Neural progenitor cell (in vitro differentiated cells): Measurements from ENCODE around the gene RBPMS2. TPM values are rescaled to one million over a fixed set of nuclear protein-coding genes. Genes with fewer than 3 reads are reported as not detected.

ENCODE experiments used
- DNase-seq: peaks from one replicate; pipeline ENCODE4 v3.0.0-alpha.2; 2016; ENCODE audit warnings: low spot score
- H2AFZ ChIP-seq: fragments of 200-600 bp; sonication (generic); replicated peaks from 2 replicates; pipeline ENCODE4 v1.6.1; 2016; ENCODE audit warnings: antibody characterized with exemption
- H3F3A ChIP-seq: fragments of 200-600 bp; sonication (generic); 2 replicates; pipeline ENCODE4 v1.6.1; 2016; ENCODE audit warnings: antibody characterized with exemption, low read depth
- H3K27ac ChIP-seq: fragments of 200-600 bp; sonication (generic); 2 replicates; pipeline ENCODE4 v1.5.1; 2016; ENCODE audit warnings: mild to moderate bottlenecking
- H3K27me3 ChIP-seq: fragments of 200-600 bp; sonication (generic); 2 replicates; pipeline ENCODE4 v1.6.1; 2016; ENCODE audit warnings: mild to moderate bottlenecking, moderate library complexity
- H3K36me3 ChIP-seq: fragments of 200-600 bp; sonication (generic); 2 replicates; pipeline ENCODE4 v1.5.1; 2016
- H3K4me1 ChIP-seq: fragments of 200-600 bp; sonication (generic); 2 replicates; pipeline ENCODE4 v1.6.1; 2016; ENCODE audit warnings: mixed run types
- H3K4me2 ChIP-seq: fragments of 200-600 bp; sonication (generic); 2 replicates; pipeline ENCODE4 v1.6.1; 2016
- H3K4me3 ChIP-seq: fragments of 200-600 bp; sonication (generic); 2 replicates; pipeline ENCODE4 v1.5.1; 2016
- H3K79me2 ChIP-seq: fragments of 200-600 bp; sonication (generic); 2 replicates; pipeline ENCODE4 v1.6.1; 2016; ENCODE audit warnings: low read depth
- H3K9ac ChIP-seq: fragments of 200-600 bp; sonication (generic); 2 replicates; pipeline ENCODE4 v1.6.1; 2016
- H3K9me3 ChIP-seq: fragments of 200-600 bp; sonication (generic); 2 replicates; pipeline ENCODE4 v1.5.1; 2016; ENCODE audit warnings: low read depth
- H4K20me1 ChIP-seq: fragments of 200-600 bp; sonication (generic); 2 replicates; pipeline ENCODE4 v1.6.1; 2016; ENCODE audit warnings: low read depth
- H3K27ac Mint-ChIP-seq: 3 replicates; pipeline ENCODE4 v1.8.0; 2021; ENCODE audit warnings: mixed read lengths
- H3K27me3 Mint-ChIP-seq: 2 replicates; pipeline ENCODE4 v1.8.0; 2022; ENCODE audit warnings: low read depth, mild to moderate bottlenecking, inconsistent platforms, moderate library complexity, mixed read lengths; ENCODE audit not compliant: insufficient read depth
- H3K36me3 Mint-ChIP-seq: 3 replicates; pipeline ENCODE4 v1.8.0; 2021; ENCODE audit warnings: mixed read lengths
- H3K4me1 Mint-ChIP-seq: 3 replicates; pipeline ENCODE4 v1.8.0; 2021; ENCODE audit warnings: mixed read lengths
- H3K4me3 Mint-ChIP-seq: 3 replicates; pipeline ENCODE4 v1.8.0; 2021; ENCODE audit warnings: mild to moderate bottlenecking, moderate library complexity, mixed read lengths
- H3K9me3 Mint-ChIP-seq: 3 replicates; pipeline ENCODE4 v1.8.0; 2020; ENCODE audit warnings: mixed read lengths
- EZH2 ChIP-seq: fragments of 200-600 bp; sonication (generic); IDR thresholded peaks from 2 replicates; pipeline ENCODE4 v1.6.1; 2017; ENCODE audit warnings: antibody characterized with exemption, mild to moderate bottlenecking, moderate library complexity
- EZH2phosphoT487 ChIP-seq: fragments of 200-600 bp; sonication (generic); IDR thresholded peaks from 2 replicates; pipeline ENCODE4 v1.6.1; 2017; ENCODE audit warnings: antibody characterized with exemption
- total RNA-seq: library from RNA; depleted of rRNA; stranded (reverse); fragments of >200 nt; gene quantifications from 2 replicates; pipeline ENCODE4 v1.2.3, GENCODE V29; 2015; ENCODE audit warnings: low replicate concordance
- TF ChIP-seq, protein P1 (sequence below): fragments of 200-600 bp; sonication (generic); IDR thresholded peaks from 2 replicates; pipeline ENCODE4 v1.5.1; 2017; ENCODE audit warnings: antibody characterized with exemption, mild to moderate bottlenecking

The RBPMS2 gene
- total RNA-seq, 1 donor from 2014 or later: 0.15 TPM

DNA sequence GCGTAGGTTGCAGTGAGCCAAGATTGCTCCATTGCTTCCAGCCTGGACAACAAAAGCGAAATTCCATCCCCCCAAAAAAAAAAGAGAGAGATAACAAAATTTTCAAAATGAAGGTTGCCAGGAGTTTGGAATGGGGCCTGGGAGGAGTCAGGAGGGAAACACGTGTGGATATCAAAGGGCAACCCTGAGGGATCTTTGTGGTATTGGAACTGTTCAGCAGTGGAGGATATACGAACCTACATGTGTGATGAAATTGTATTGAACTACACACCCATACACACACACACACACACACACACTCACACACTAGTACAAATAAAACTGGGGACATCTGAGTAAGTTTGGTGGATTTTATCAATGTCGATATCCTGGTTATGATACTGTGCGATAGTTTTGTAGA is 61.8 kb downstream of the RBPMS2 start:
- H3K9me3 ChIP-seq: no peaks in the 10 kb centered on the region
- no peaks in the 10 kb centered on the region for H3K4me1 ChIP-seq
- peaks cover 17% of the 10 kb centered on the region for H3K36me3 Mint-ChIP-seq
- H3K4me3 ChIP-seq: no peak overlapping the region
- no peak overlapping the region for H3K4me3 Mint-ChIP-seq
- no peaks in the 10 kb centered on the region for H3F3A ChIP-seq
- H3K27ac Mint-ChIP-seq: no peak overlapping the region
- H3K9ac ChIP-seq: no peak overlapping the region
- H3K27me3 ChIP-seq: no peaks in the 10 kb centered on the region
- H3K4me1 Mint-ChIP-seq: peaks cover 4% of the 10 kb centered on the region
- TF ChIP-seq EZH2phosphoT487: no peak
- no peaks in the 10 kb centered on the region for H3K36me3 ChIP-seq
- H3K27me3 Mint-ChIP-seq: no peaks in the 10 kb centered on the region
- H2AFZ ChIP-seq: no peak overlapping the region
- H4K20me1 ChIP-seq: no peaks in the 10 kb centered on the region
- H3K27ac ChIP-seq: no peak overlapping the region
- no peak for DNase-seq
- no peaks in the 10 kb centered on the region for H3K9me3 Mint-ChIP-seq
- H3K79me2 ChIP-seq: no peaks in the 10 kb centered on the region
- H3K4me2 ChIP-seq: no peak overlapping the region

DNA sequence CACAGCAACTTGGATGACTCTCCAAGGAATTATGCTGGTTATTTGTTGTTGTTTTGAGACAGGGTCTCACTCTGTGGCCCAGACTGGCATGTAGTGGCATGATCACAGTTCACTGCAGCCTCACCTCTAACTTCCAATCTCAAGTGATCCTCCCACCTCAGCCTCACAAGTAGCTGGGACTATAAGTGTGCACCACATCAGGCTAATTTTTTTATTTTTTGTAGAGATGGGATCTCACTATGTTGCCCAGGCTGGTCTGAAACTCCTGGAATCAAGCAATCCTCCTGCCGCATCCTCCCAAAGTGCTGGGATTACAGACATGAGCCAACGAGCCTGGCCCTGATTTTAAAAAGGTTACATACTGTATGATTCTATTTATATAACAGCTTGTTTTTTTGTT is 63.0 kb downstream of the RBPMS2 start:
- Mint-ChIP-seq H3K4me1 (no peaks in the 10 kb centered on the region), H3K27me3 (no peaks in the 10 kb centered on the region), H3K36me3 (peaks cover 15% of the 10 kb centered on the region), H3K9me3 (no peaks in the 10 kb centered on the region), H3K27ac (no peak overlapping the region), H3K4me3 (no peak overlapping the region)
- Histone ChIP-seq H3K79me2 (no peaks in the 10 kb centered on the region), H3K9me3 (no peaks in the 10 kb centered on the region), H4K20me1 (no peaks in the 10 kb centered on the region), H3K4me2 (no peak overlapping the region), H3K36me3 (no peaks in the 10 kb centered on the region), H3F3A (no peaks in the 10 kb centered on the region), H2AFZ (no peak overlapping the region), H3K4me3 (no peak overlapping the region), H3K4me1 (no peaks in the 10 kb centered on the region), H3K9ac (no peak overlapping the region), H3K27ac (no peak overlapping the region), H3K27me3 (no peaks in the 10 kb centered on the region)
- DNase-seq: no peak
- TF ChIP-seq EZH2phosphoT487 (no peak), EZH2 (no peak)
- TF ChIP-seq, protein P1, sequence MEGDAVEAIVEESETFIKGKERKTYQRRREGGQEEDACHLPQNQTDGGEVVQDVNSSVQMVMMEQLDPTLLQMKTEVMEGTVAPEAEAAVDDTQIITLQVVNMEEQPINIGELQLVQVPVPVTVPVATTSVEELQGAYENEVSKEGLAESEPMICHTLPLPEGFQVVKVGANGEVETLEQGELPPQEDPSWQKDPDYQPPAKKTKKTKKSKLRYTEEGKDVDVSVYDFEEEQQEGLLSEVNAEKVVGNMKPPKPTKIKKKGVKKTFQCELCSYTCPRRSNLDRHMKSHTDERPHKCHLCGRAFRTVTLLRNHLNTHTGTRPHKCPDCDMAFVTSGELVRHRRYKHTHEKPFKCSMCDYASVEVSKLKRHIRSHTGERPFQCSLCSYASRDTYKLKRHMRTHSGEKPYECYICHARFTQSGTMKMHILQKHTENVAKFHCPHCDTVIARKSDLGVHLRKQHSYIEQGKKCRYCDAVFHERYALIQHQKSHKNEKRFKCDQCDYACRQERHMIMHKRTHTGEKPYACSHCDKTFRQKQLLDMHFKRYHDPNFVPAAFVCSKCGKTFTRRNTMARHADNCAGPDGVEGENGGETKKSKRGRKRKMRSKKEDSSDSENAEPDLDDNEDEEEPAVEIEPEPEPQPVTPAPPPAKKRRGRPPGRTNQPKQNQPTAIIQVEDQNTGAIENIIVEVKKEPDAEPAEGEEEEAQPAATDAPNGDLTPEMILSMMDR: no peak

DNA sequence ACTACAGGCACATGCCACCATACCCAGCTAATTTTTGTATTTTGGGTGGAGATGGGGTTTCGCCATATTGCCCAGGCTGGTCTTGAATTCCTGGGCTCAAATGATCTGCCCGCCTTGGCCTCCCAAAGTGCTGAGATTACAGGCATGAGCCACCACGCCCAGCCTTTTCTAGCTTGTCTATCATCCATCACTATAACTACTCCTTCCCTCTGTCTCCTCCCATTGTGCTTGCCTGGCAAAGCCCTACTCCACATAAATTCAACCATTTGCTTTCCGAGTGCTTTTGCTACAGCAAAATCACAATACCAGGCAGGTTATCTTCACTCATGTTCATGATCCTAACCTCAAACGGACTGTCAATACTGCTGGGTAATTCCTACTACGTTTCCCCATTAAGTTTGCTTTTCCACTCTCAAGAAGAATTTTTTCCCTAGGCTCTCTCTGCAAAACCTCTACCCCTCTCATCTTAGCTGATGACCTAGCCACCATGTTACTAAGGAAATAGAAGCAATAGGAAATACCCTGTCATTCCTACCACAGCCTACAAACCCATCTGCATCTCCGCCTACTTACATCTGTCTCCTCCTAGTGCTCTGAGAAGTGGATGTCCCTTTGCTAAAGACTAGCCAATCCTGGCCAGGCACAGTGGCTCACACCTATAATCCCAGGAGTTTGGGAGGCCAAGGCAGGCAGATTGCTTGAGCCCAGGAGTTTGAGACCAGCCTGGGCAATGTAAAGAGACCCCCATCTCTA is 64.5 kb downstream of the RBPMS2 start:
- Histone ChIP-seq H3K9me3 (no peaks in the 10 kb centered on the region), H3K36me3 (no peaks in the 10 kb centered on the region), H3K27me3 (no peaks in the 10 kb centered on the region), H3K4me1 (no peaks in the 10 kb centered on the region), H2AFZ (no peak overlapping the region), H3K9ac (no peak overlapping the region), H3K4me2 (no peak overlapping the region), H3K27ac (no peak overlapping the region), H3K79me2 (no peaks in the 10 kb centered on the region), H3K4me3 (no peak overlapping the region), H3F3A (no peaks in the 10 kb centered on the region), H4K20me1 (no peaks in the 10 kb centered on the region)
- no peak for TF ChIP-seq EZH2phosphoT487
- no peak for TF ChIP-seq EZH2
- TF ChIP-seq, protein P1: no peak
- H3K4me1 Mint-ChIP-seq: no peaks in the 10 kb centered on the region
- H3K4me3 Mint-ChIP-seq: no peak overlapping the region
- H3K36me3 Mint-ChIP-seq: peaks cover 13% of the 10 kb centered on the region
- no peak overlapping the region for H3K27ac Mint-ChIP-seq
- no peaks in the 10 kb centered on the region for H3K9me3 Mint-ChIP-seq
- DNase-seq: no peak
- no peaks in the 10 kb centered on the region for H3K27me3 Mint-ChIP-seq
